Urothelium cell line (cell line): Measurements from ENCODE around the gene PTGDR.
A peak's percentile ranks its signal among the peaks of the same experiment; 100 is the strongest.

ENCODE experiments used
- DNase-seq: peaks from one replicate; pipeline ENCODE4 v3.0.0; 2011; ENCODE audit warnings: low spot score, mixed read lengths
- FAIRE-seq: peaks from 2 replicates; lab custom pipeline; 2011; peaks lifted over from hg19 to GRCh38; lab: Jason Lieb, UNC

The PTGDR gene

DNA sequence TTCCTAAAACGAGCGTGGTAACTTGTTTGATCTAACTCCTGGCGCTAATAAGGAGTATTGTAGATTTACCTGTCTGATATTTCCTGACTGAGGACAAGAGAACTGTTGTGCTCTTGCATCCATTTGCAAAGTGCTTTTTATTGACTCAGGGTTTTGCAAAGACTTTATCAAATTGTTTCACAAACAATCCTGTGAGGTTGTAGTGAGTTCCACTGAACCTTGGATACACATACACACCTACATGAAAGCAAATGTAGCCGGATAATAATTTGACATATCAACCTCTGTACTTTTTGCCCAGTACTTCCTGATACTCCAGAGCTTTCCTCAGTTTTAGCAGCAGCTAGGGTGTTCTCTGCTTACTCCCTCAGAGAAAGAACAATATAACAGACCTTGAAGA lies 39.9 kb downstream of the PTGDR start:
- no peak for FAIRE-seq
- DNase-seq, result no peak

DNA sequence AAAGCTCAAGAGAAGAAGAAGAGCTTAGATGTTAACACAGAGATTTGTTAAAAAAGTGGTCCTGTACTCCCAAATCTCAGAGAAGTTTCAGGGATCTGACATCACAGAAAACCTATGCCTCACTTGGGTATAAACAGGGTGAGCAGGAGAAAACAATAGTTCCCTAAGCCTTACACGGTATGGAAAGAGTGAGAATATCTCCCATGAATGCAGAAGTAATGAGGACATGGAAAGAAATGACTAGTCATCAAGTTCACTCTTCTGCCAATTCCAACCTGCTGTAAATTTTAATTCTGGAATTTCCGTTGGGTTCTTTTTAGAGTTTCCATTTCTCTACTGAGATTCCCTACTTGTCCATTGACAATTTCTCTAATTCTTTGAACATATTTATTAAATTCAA lies 40.4 kb downstream of the PTGDR start:
- DNase-seq (no peak), FAIRE-seq (no peak)

DNA sequence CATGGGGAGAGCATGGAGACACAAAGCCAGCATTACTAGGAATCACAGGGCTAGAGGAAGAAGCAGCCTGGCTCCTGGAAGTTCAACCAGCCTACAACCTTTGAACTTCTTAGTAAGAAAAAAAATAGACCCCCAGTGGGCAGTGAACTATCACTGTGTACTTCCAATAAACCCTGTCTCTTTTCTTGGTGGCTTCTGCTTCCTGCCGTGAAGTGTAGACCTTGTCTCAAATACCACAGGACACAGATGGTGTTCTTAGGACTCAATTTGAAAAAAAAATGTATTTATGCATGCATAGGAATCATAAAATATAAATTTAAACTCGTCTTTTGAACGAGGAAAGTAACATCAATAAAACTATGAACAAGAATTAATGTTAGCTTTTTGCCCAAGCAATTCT lies 43.0 kb downstream of the PTGDR start:
- no peak for FAIRE-seq
- no peak for DNase-seq

DNA sequence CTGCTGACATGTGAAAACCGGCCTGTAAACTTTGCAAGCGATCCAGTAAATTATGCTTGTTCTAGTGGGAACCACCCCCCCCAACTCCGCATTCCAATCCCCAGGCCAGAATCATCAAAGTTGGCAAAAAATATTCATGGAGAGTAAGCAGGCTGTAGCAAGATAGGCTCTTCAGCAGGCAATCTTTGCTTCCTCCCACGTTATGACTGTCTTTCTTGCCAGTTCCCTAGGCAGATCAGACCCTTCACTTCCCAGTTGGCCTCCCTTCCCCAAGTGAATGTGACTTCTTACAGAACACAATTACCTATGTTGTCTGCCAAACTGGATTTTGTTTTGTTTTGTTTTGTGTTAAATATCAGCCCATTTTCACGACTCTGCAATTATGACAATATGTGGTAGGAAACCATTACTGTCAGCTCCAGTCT lies 45.4 kb downstream of the PTGDR start:
- DNase-seq, result no peak
- no peak for FAIRE-seq

DNA sequence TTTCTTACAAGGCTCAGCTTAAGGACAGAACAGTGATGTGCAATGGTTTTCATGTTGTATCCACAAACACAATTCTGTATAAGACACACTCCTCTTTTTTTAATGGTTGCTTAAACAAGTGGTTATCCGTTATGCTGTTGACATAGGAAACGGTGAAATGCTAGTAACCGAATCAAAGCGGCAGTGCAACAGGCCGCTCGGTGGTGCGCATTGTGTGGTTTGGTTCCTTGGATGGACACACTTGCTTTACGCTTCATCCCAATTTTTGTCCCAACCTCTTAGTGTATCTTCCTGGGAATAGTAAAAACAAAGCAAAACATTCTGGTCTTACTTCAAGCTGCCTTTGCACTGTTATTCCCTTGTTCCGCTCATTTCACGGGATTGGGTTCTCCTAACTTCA lies 46.0 kb downstream of the PTGDR start:
- no peak for DNase-seq
- no peak for FAIRE-seq

DNA sequence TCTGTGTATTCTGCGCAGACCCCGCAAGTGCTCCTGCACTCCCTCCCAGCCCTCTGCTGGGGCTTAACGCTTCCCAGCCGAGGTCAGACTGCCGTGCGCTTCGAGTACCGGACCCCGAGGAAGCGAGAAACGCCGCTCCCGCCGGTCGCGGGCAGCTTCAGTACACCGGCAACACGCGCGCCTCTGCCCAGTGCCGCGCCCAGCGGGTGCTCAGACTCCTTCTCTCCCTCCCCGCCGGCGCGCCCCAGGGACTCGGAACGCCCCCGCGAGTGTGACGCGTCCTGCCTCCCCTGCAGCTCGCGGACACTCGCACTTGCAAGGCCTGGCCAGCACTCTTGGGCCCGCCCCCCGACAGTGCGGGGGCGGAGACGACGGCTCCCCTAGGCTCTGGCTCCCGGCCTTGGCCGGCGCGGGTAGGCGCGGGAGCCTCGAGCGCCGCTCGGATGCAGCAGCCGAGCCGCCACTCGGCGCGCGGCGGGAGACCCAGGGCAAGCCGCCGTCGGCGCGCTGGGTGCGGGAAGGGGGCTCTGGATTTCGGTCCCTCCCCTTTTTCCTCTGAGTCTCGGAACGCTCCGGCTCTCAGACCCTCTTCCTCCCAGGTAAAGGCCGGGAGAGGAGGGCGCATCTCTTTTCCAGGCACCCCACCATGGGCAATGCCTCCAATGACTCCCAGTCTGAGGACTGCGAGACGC lies 46.6 kb downstream of the PTGDR start, which contains the start of gene PTGER2:
PTGER2 (plus strand) TSS at position 410 of the 692 bp plus-strand sequence; CDS start at position 647, 237 bp downstream.
- FAIRE-seq (peak; percentile 81), DNase-seq (peak; percentile 84)

DNA sequence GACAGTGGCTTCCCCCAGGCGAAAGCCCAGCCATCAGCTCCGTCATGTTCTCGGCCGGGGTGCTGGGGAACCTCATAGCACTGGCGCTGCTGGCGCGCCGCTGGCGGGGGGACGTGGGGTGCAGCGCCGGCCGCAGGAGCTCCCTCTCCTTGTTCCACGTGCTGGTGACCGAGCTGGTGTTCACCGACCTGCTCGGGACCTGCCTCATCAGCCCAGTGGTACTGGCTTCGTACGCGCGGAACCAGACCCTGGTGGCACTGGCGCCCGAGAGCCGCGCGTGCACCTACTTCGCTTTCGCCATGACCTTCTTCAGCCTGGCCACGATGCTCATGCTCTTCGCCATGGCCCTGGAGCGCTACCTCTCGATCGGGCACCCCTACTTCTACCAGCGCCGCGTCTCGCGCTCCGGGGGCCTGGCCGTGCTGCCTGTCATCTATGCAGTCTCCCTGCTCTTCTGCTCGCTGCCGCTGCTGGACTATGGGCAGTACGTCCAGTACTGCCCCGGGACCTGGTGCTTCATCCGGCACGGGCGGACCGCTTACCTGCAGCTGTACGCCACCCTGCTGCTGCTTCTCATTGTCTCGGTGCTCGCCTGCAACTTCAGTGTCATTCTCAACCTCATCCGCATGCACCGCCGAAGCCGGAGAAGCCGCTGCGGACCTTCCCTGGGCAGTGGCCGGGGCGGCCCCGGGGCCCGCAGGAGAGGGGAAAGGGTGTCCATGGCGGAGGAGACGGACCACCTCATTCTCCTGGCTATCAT lies 47.3 kb downstream of the PTGDR start:
- peak; percentile 35 for FAIRE-seq
- no peak for DNase-seq

DNA sequence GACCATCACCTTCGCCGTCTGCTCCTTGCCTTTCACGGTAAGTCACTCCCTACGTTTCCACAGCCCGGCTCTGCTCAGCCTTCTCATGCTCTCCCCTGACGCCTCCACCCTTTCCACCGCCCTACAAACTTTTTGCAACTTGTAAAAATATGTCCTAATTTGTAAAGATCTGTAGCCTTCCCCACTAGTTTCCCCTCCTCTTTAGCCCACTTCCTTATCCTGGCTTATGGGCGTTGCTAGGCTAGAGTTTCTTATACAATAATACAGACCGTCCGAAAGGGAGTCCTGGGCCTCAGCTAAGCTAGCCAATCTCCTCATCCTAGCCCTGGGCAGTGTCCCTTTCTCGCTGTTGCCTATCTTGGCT lies 47.8 kb downstream of the PTGDR start:
- DNase-seq (no peak), FAIRE-seq (no peak)

DNA sequence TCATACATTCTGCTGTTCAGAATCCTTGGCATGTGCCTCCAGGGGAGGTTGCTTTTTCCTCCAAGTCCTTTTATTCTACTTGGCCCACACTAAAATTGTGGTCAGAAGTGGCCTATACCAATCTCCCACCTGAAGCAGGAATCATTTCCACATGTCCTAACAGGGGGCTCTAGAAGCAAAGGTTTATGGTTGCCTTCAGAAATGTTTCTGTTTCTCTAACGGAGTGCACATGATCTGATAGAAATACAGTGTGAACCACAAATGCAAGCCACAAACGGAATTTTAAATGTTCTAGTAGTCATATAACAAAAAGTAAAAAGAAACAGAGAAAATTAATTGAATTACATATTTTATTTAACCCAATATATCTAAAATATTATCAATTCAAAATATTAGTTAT lies 50.6 kb downstream of the PTGDR start:
- DNase-seq (no peak), FAIRE-seq (no peak)

DNA sequence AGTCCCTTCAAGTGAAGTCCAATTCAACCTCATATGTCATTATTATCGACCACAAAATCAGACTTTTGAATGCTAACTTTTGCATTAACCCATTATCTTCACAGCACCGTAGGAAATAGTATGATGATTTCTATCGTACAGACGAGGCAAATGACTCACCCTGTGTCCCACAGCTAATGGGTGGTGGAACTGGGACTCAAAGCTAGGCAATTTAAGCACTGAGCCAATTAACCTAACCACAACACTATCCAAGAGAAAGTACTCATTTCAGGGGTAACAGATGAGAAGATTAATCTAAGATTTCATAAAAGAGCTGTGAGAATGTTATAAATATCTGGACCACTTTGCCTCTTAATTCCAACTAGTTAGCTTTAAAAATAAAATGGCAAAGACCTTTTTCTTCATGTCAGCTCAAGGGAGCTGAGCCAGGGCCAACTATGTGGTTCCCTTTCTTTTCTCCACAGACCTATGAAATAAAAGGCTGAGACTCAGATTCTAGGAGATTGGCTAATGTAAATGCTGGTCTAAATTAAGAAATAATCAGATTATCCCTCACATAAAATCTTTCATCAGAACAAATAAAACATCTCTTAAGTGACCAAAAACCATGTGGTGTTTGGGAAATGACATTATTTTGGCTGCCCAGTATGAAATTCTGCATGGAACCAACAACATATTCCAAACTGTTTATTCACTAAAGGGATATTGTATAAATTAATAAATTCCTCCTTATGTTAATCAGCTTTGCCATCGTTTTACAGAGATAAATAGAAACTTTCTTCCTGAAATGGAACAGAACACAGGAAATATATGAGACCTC lies 51.5 kb downstream of the PTGDR start:
- FAIRE-seq (peak; percentile 92), DNase-seq (no peak)

DNA sequence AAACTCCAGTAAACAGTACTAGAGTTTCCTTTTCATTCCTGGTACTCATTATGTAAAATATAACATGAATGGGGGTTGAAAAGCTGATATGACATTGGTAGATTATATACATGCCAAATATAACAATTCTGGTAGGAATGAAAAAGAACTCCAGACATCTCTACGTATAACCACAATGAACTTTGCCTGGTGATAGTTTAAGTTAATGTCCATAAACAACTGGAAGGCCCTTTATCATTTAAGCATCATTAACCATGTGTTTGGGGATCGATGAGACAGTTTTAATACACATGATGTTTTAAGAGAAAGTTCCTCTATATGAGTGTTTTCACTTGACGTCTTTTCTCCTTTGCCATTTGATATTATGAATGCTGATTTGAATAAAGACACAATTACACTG lies 52.4 kb downstream of the PTGDR start:
- no peak for FAIRE-seq

DNA sequence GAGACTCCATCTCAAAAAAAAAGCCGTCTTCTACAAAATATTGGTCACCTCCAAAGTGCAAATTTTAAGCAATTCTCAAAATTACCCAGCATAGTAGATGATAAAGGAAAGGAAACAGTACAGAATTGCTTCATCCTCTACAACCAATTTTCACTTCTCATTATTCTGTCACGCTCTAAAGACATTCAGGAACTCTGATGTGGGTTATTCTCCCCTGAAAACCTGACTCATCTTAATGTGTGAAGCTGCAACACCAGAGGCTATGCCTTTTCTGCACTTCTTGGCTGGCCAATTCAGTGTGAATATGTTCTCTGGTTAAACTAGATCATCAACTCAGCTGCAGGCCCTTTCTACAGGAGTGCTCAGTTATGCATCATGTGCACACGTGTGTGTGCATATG lies 57.6 kb downstream of the PTGDR start:
- FAIRE-seq (peak; percentile 62), DNase-seq (no peak)

More for the DNA sequence above, 52.4 kb downstream of the PTGDR start:
- no peak for DNase-seq

DNA sequence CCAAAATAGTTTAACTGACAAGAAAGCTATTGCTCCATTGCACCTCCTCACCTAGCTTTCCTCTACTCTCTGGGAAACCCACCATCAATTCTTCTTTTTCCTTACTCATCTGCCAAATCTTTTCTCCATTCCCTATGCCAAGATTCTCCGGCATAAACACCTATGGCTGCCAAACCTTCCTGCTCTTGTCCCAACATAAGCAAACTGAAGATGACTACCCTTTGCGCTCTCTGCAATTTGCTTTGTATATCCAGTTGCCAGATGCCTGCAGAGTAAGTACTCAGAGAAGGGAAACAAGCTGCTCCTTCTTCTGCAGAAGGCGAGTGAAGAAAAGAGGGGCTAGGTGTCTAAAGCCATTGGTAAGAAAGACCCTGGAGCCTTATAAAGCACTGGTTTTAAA lies 58.1 kb downstream of the PTGDR start:
- peak; percentile 23 for FAIRE-seq
- DNase-seq, result no peak
